ENCODE data around the gene BBS12.

Gene BBS12

GRCh38 chr4:122732329-122733026 is at the start of gene BBS12:
BBS12 (plus strand) TSS chr4:122732704; CDS start chr4:122741893, 9,189 bp downstream.
- in situ Hi-C loops (cut with HindIII; ENCODE audit: low sequenced_read_pairs) = no loop called here

GRCh38 chr4:122686691-122687090 is 45.8 kb upstream of the BBS12 start:
- in situ Hi-C loops (cut with HindIII; ENCODE audit: low sequenced_read_pairs) = no loop called here

- in situ Hi-C loops (cut with HindIII; ENCODE audit: low sequenced_read_pairs) = no loop called here
Observed at GRCh38 chr4:122687531-122688061, 44.9 kb upstream of the BBS12 start.

GRCh38 chr4:122688529-122689140 is 43.9 kb upstream of the BBS12 start:
- in situ Hi-C loops (cut with HindIII; ENCODE audit: low sequenced_read_pairs) = no loop called here

- in situ Hi-C loops (cut with HindIII; ENCODE audit: low sequenced_read_pairs) = loop anchor here (5.0 kb wide), 1 partner anchor 78 kb away; no protein-coding TSS in a partner anchor
Observed at GRCh38 chr4:122689972-122690371, 42.5 kb upstream of the BBS12 start.

- in situ Hi-C loops (cut with HindIII; ENCODE audit: low sequenced_read_pairs) = loop anchor here (5.0 kb wide), 1 partner anchor 80 kb away; no protein-coding TSS in a partner anchor
Observed at GRCh38 chr4:122691988-122692387, 40.5 kb upstream of the BBS12 start.

- in situ Hi-C loops (cut with HindIII; ENCODE audit: low sequenced_read_pairs) = loop anchor here (5.0 kb wide), 1 partner anchor 81 kb away; no protein-coding TSS in a partner anchor
Observed at GRCh38 chr4:122692641-122693520, 39.6 kb upstream of the BBS12 start.

GRCh38 chr4:122695226-122695625 is 37.3 kb upstream of the BBS12 start:
- in situ Hi-C loops (cut with HindIII; ENCODE audit: low sequenced_read_pairs) = no loop called here

GRCh38 chr4:122700178-122700725 is 32.3 kb upstream of the BBS12 start:
- in situ Hi-C loops (cut with HindIII; ENCODE audit: low sequenced_read_pairs) = no loop called here

GRCh38 chr4:122701061-122701460 is 31.4 kb upstream of the BBS12 start:
- in situ Hi-C loops (cut with HindIII; ENCODE audit: low sequenced_read_pairs) = no loop called here

GRCh38 chr4:122701965-122702364 is 30.5 kb upstream of the BBS12 start:
- in situ Hi-C loops (cut with HindIII; ENCODE audit: low sequenced_read_pairs) = no loop called here

GRCh38 chr4:122702939-122703338 is 29.6 kb upstream of the BBS12 start:
- in situ Hi-C loops (cut with HindIII; ENCODE audit: low sequenced_read_pairs) = no loop called here

GRCh38 chr4:122703868-122704267 is 28.6 kb upstream of the BBS12 start:
- in situ Hi-C loops (cut with HindIII; ENCODE audit: low sequenced_read_pairs) = no loop called here

- in situ Hi-C loops (cut with HindIII; ENCODE audit: low sequenced_read_pairs) = no loop called here
Observed at GRCh38 chr4:122705009-122705408, 27.5 kb upstream of the BBS12 start.

GRCh38 chr4:122705547-122706117 is 26.9 kb upstream of the BBS12 start:
- in situ Hi-C loops (cut with HindIII; ENCODE audit: low sequenced_read_pairs) = no loop called here

GRCh38 chr4:122706511-122706910 is 26.0 kb upstream of the BBS12 start:
- in situ Hi-C loops (cut with HindIII; ENCODE audit: low sequenced_read_pairs) = no loop called here

- in situ Hi-C loops (cut with HindIII; ENCODE audit: low sequenced_read_pairs) = no loop called here
Observed at GRCh38 chr4:122707497-122707896, 25.0 kb upstream of the BBS12 start.

GRCh38 chr4:122709236-122709635 is 23.3 kb upstream of the BBS12 start:
- in situ Hi-C loops (cut with HindIII; ENCODE audit: low sequenced_read_pairs) = no loop called here

GRCh38 chr4:122710434-122711308 is 21.8 kb upstream of the BBS12 start:
- in situ Hi-C loops (cut with HindIII; ENCODE audit: low sequenced_read_pairs) = no loop called here

GRCh38 chr4:122711919-122712318 is 20.6 kb upstream of the BBS12 start:
- in situ Hi-C loops (cut with HindIII; ENCODE audit: low sequenced_read_pairs) = no loop called here
